ENCODE results near the gene PCBP3.
"Not testable (repeated sequence)": the region's sequence is repeated elsewhere in the genome, so short reads cannot be mapped to it uniquely, and the experiment has no call there.

DNA sequence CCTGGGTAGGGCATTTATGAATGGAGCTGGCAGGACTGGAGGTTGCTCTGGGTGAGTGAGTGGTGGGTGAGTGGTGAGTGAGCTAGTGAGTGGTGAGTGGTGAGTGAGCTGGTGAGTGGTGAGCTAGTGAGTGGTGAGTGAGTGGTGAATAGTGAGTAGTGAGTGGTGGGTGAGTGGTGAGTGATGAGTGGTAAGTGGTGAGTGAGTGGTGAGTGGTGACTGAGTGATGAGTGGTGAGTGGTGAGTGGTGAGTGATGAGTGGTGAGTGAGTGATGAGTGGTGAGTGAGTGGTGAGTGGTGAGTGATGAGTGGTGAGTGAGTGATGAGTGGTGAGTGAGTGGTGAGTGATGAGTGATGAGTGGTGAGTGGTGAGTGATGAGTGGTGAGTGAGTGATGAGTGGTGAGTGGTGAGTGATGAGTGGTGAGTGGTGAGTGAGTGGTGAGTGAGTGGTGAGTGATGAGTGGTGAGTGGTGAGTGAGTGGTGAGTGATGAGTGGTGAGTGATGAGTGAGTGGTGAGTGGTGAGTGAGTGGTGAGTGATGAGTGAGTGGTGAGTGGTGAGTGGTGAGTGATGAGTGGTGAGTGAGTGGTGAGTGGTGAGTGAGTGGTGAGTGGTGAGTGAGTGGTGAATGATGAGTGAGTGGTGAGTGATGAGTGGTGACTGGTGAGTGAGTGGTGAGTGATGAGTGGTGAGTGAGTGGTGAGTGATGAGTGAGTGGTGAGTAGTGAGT is 170.8 kb downstream of the PCBP3 start:
- not testable (repeated sequence) for TF ChIP-seq EZH2 (IDR thresholded peaks at IDR 0.05; ENCODE audit: borderline replicate concordance, control insufficient read depth, low read depth, low read length); BHLHE40 (IDR thresholded peaks at IDR 0.05; ENCODE audit: borderline replicate concordance in 1 of 2, low read depth in 2 of 2, low read length in 1 of 2); E4F1 (IDR thresholded peaks at IDR 0.05; ENCODE audit: borderline replicate concordance, partially characterized antibody); CTCF (IDR thresholded peaks at IDR 0.05 in 2 of 3, conservative IDR thresholded peaks at IDR 0.05 in 1 of 3; ENCODE audit: control insufficient read depth in 2 of 3, extremely low read depth in 1 of 3, insufficient read depth in 1 of 3, low read depth in 3 of 3, low read length in 3 of 3); POLR2AphosphoS5 (IDR thresholded peaks at IDR 0.05; ENCODE audit: low read length); ASH2L (IDR thresholded peaks at IDR 0.05; ENCODE audit: borderline replicate concordance, low read depth); BRCA1 (IDR thresholded peaks at IDR 0.05; ENCODE audit: low read depth, low read length); YBX1 (IDR thresholded peaks at IDR 0.05); ATF7 (IDR thresholded peaks at IDR 0.05; ENCODE audit: low read depth)

Measured in GM12878 (cell line).